Upper lobe of right lung (tissue), 1 donor: ENCODE data around the gene GLS. TPM values are rescaled to one million over a fixed set of nuclear protein-coding genes. Genes with fewer than 3 reads are reported as not detected.

Experiments used
- ATAC-seq: fragments of 200-7000 bp; cut with Tn5 transposase; one replicate; pipeline ENCODE4 v1.9.1; 2020; ENCODE audit warnings: mild to moderate bottlenecking, moderate library complexity
- DNase-seq: peaks from one replicate; pipeline ENCODE4 v3.0.0-alpha.2; 2020
- H3K27ac ChIP-seq: fragments of 200-600 bp; one replicate; pipeline ENCODE4 v1.8.0; 2022
- H3K27me3 ChIP-seq: fragments of 200-600 bp; one replicate; pipeline ENCODE4 v1.8.0; 2022; ENCODE audit warnings: mild to moderate bottlenecking
- H3K36me3 ChIP-seq: fragments of 200-600 bp; one replicate; pipeline ENCODE4 v1.8.0; 2022
- H3K4me1 ChIP-seq: fragments of 200-600 bp; one replicate; pipeline ENCODE4 v1.8.0; 2022
- H3K4me3 ChIP-seq: fragments of 200-600 bp; one replicate; pipeline ENCODE4 v1.8.0; 2022; ENCODE audit warnings: mild to moderate bottlenecking
- H3K9me3 ChIP-seq: fragments of 200-600 bp; one replicate; pipeline ENCODE4 v1.8.0; 2022
- intact Hi-C: fragments of 100-400 bp; cut with DNase I; formaldehyde crosslinking; loops from one replicate; pipeline ENCODE4 v1.11.0; 2022
- total RNA-seq: library from RNA; stranded (reverse); fragmentation: NEBNext Ultra II Directional; extraction: Animal tissue kit (Norgen Biotek cat#: 25700); gene quantifications from one replicate; pipeline ENCODE4 v1.2.1, GENCODE V29; 2021
- TF ChIP-seq, protein P1 (sequence below): fragments of 200-600 bp; IDR thresholded peaks from one replicate; pipeline ENCODE4 v1.8.0; 2022; ENCODE audit warnings: antibody characterized with exemption
- donor health status: DM: no; HTN: yes; CAD: no; lungs with severe emphysema.

The GLS gene
- total RNA-seq, 1 donor from 2014 or later: 209 TPM

DNA sequence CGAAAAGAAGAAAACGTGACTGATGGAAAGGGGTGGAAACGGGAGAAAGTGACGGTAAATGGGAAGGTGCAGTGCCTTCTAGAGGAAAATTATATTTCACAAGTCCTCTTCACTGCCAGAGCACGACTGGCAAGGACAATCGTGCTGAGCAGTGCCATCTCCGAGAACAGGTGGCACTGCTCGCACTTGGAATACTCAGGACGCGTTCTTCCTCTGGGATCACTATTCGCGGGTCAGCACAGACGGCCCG, 133.0 kb downstream of the GLS start:
- ATAC-seq (no peak), DNase-seq (no peak)
- peaks cover 17% of the 10 kb centered on the region for H3K36me3 ChIP-seq
- H3K4me1 ChIP-seq: peaks cover 26% of the 10 kb centered on the region
- intact Hi-C loops: no loop called here
- H3K27me3 ChIP-seq: no peaks in the 10 kb centered on the region
- H3K27ac ChIP-seq: peak overlapping the region; percentile 89
- H3K9me3 ChIP-seq: no peaks in the 10 kb centered on the region
- TF ChIP-seq, protein P1, sequence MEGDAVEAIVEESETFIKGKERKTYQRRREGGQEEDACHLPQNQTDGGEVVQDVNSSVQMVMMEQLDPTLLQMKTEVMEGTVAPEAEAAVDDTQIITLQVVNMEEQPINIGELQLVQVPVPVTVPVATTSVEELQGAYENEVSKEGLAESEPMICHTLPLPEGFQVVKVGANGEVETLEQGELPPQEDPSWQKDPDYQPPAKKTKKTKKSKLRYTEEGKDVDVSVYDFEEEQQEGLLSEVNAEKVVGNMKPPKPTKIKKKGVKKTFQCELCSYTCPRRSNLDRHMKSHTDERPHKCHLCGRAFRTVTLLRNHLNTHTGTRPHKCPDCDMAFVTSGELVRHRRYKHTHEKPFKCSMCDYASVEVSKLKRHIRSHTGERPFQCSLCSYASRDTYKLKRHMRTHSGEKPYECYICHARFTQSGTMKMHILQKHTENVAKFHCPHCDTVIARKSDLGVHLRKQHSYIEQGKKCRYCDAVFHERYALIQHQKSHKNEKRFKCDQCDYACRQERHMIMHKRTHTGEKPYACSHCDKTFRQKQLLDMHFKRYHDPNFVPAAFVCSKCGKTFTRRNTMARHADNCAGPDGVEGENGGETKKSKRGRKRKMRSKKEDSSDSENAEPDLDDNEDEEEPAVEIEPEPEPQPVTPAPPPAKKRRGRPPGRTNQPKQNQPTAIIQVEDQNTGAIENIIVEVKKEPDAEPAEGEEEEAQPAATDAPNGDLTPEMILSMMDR: no peak
- H3K4me3 ChIP-seq: peak overlapping the region; percentile 67

DNA sequence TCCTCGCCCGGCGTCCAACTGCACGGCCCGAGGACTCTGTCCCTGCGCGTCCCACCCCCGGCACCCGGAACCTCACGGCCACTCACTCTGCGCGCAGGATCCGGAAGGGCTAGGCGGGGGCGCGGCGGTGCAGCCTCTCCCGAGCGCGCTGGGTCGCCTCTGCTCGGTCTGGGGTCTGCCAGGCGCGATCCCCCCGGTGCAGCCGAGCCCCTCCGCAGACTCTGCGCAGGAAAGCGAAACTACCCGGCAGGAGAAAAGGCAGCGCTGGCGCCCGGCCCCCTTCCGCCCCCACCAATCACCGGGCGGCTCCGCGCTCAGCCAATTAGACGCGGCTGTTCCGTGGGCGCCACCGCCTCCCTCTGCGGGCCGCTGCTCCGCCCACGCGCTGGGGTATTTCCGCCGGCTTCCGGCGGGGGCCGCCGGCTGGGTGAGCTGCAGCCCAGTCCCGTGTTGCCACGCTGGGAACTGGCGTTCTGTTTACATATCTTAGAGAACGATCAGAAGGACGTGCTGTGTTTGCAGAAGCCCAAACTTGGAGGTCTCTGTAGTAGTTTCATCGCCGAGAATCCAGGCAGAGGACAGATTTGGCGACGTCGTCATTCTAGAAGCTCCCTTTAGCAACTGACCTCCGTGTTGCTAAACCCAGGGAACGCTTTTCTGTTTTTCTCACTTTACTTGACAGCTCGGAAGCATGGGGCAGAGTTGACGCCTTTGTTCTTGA, 133.5 kb downstream of the GLS start, which contains the start of gene STAT1:
TSS of gene STAT1 (minus strand) at position 240 of the 721 bp plus-strand sequence. CDS start 4,168 bp downstream, outside the sequence.
- H3K9me3 ChIP-seq: no peaks in the 10 kb centered on the region
- peak within 1 kb of the TSS; percentile 89 for H3K27ac ChIP-seq
- ATAC-seq: peak; percentile 99
- TF ChIP-seq, protein P1: peak; percentile 27
- intact Hi-C loops: no loop called here
- H3K36me3 ChIP-seq: peaks cover 12% of the 10 kb centered on the region
- no peaks in the 10 kb centered on the region for H3K27me3 ChIP-seq
- peaks cover 26% of the 10 kb centered on the region for H3K4me1 ChIP-seq
- DNase-seq: peak; percentile 97
- peak within 1 kb of the TSS; percentile 67 for H3K4me3 ChIP-seq

DNA sequence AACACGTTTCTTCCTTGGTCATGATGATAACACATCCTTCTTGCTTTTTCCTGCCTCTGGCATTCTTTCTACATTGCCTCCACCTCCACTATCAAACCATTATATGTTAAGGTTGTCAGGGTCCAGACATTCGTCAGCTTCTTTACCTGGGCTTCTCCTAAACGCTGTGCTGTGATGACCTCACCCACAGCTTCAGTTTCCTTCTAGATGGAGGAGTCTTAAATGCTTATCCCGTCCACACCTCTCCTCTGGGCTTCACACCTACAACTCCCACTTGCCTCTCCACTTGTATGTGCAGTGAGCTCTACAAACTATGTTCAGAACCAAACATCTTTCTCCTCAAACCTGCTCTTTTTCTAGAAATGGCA, 134.0 kb downstream of the GLS start:
- DNase-seq (no peak), ATAC-seq (no peak)
- peaks cover 7% of the 10 kb centered on the region for H3K36me3 ChIP-seq
- no peaks in the 10 kb centered on the region for H3K9me3 ChIP-seq
- H3K27ac ChIP-seq: peak overlapping the region; percentile 89
- intact Hi-C loops: no loop called here
- peaks cover 26% of the 10 kb centered on the region for H3K4me1 ChIP-seq
- TF ChIP-seq, protein P1: no peak
- peak overlapping the region; percentile 67 for H3K4me3 ChIP-seq
- H3K27me3 ChIP-seq: no peaks in the 10 kb centered on the region

Other genes with a start within 250 kb of the GLS start
- 38.6 TPM for gene NAB1, start 231.7 kb upstream of the GLS start, total RNA-seq
- gene STAT1, start 133.3 kb downstream of the GLS start, total RNA-seq: 98.6 TPM